Astrocyte of the spinal cord (primary cell): ENCODE results near the gene SPTBN2.
A peak's percentile ranks its signal among the peaks of the same experiment; 100 is the strongest.

ENCODE experiments used
- DNase-seq: peaks from one replicate; pipeline ENCODE4 v3.0.0; 2011; ENCODE audit warnings: low read depth, low spot score
- H3K4me3 ChIP-seq: 2 replicates; pipeline ENCODE4 v1.5.1; 2011; ENCODE audit warnings: low read depth, mild to moderate bottlenecking, low read length, moderate library complexity
- in situ Hi-C: cut with HindIII; loops from 2 replicates; pipeline ENCODE4 v1.10.0; 2017; ENCODE audit warnings: low sequenced_read_pairs
- TF ChIP-seq, protein P1 (sequence below): IDR thresholded peaks from 2 replicates; pipeline ENCODE4 v1.5.1; 2012; ENCODE audit warnings: low read depth, mild to moderate bottlenecking, low read length, inconsistent platforms

Gene SPTBN2

GRCh38 chr11:66676931-66677598 lies 52.0 kb downstream of the SPTBN2 start:
- TF ChIP-seq, protein P1, sequence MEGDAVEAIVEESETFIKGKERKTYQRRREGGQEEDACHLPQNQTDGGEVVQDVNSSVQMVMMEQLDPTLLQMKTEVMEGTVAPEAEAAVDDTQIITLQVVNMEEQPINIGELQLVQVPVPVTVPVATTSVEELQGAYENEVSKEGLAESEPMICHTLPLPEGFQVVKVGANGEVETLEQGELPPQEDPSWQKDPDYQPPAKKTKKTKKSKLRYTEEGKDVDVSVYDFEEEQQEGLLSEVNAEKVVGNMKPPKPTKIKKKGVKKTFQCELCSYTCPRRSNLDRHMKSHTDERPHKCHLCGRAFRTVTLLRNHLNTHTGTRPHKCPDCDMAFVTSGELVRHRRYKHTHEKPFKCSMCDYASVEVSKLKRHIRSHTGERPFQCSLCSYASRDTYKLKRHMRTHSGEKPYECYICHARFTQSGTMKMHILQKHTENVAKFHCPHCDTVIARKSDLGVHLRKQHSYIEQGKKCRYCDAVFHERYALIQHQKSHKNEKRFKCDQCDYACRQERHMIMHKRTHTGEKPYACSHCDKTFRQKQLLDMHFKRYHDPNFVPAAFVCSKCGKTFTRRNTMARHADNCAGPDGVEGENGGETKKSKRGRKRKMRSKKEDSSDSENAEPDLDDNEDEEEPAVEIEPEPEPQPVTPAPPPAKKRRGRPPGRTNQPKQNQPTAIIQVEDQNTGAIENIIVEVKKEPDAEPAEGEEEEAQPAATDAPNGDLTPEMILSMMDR = no peak
- in situ Hi-C loops = no loop called here
- no peak for DNase-seq
- H3K4me3 ChIP-seq = peak overlapping the region; percentile 78

DNA sequence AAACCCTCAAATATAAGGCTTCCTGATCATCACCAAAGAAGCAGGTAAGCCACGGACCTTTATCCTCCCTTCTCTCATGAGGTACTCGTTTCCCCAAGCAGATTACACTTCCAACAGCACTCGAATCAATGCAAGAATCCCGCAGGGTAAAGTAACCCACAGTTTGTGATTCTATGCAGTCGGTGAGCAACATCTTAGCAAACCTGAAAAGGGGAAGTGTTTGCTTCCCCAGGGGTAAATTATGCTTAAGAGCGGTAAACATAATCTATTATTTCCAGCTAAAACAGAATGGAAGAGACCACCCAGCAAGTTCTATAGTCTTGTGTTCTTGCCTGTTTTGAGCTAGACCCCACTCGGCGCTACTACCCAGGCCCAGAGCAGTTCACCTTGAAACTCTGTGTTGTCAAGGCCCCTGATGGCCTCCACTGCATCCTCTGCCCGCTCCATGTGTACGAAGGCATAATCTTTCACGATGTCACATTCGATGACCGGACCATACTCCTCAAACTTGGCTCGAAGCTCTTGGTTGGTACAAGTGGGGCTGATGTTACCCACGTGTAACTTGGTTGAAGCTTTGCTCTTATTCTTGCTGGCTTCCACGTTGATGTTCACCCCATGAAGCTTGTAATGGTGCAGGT lies 52.6 kb downstream of the SPTBN2 start:
- in situ Hi-C loops = no loop called here
- TF ChIP-seq, protein P1 = no peak
- H3K4me3 ChIP-seq = peak overlapping the region; percentile 78
- no peak for DNase-seq

DNA sequence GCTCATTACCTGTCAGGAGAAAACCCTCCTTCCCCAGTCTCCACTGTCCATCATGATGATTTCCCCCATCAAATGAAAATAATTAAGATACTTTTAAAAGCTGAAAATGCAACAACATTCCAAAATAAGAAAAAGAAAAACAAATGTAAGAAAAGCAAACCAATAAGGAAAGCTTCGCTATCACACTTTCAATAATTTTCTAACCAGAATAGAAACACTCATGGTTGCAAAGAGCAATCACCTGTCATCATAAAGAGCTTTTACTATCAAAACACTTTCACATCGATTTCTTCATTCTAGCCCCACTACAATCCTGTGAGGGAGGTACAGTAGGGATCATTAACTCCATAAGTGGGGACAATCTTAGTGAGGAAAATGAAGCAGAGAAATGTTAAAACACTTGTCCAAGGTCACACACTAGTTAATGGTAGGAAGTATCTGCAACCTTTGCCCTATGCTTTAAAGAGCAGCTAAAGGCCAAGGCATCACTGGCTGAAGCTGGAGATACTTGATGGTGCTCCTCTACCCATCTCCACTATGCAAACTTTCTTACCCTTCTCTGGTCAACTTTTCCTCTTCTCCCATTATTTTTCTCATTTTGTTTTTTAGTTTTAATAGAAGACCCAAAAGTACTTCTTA lies 53.9 kb downstream of the SPTBN2 start:
- TF ChIP-seq, protein P1 = no peak
- H3K4me3 ChIP-seq = no peak overlapping the region
- in situ Hi-C loops = no loop called here
- DNase-seq = no peak

DNA sequence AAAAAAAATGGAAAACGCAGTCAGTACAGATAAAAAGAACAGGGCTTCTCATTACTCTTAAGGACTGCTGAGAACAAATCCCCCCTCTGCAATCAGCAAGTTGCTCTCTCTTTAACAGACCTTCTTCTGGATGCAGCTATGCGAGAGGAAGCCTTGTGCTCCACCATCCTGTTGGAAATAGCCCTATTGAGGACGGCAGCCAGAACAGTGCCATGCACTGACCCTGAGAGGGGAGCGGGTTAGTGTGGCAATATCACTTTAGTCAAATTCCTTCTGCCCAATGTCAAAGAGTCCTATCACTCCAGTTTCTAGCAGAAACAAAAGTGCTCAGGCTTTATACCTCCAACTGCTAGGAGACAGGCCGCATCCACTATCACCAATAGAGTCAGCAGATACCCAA lies 58.2 kb downstream of the SPTBN2 start:
- in situ Hi-C loops = no loop called here
- TF ChIP-seq, protein P1 = no peak
- no peak for DNase-seq
- no peak overlapping the region for H3K4me3 ChIP-seq

DNA sequence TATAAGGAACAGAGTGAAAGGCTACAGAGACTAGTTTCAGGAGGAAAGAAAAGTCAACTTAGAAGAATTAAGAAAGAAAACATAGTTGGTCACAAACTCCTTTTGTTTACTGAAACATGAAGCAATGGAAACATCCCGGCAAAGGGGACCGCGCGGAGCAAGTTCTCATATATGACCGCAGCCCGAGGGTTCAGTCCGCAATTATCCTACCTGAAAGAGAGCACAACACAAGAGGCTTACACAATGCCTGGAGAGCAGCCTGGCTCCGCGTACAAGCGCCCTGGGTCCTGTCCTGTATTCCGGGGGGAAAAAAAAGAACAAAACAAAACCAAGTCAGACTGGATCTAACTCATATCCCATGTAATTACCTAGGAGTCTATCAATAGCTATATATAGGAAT lies 63.6 kb downstream of the SPTBN2 start:
- H3K4me3 ChIP-seq = no peak overlapping the region
- in situ Hi-C loops = no loop called here
- TF ChIP-seq, protein P1 = no peak
- DNase-seq = no peak

DNA sequence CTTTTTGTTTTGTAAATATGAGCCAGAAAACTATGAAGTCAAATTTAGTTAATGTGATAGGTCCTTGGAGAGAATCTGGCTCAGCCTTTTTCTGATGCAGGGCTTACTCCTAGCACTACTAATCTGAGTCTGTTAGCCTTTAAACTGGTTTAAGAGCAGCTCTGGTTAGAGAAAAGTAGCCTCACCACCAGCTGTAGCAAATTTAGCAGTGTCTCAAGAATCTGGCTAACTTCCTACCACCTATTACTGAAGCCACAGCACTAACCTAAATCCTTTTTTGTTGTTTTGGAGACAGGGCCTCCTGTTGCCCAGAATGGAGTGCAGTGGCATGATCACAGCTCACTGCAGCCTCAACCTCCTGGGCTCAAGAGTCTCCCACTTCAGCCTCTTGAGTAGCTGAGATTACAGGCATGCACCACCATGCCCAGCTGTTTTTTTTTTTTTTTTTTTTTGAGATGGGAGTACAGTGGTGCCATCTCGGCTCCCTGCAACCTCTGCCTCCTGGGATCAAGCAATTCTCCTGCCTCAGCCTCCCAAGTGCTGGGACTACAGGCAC lies 65.2 kb downstream of the SPTBN2 start:
- H3K4me3 ChIP-seq = no peak overlapping the region
- in situ Hi-C loops = no loop called here
- TF ChIP-seq, protein P1 = no peak
- DNase-seq = no peak
